GM19438 (cell line): Measurements from ENCODE around the gene ABI3.

Source experiments
- ATAC-seq: cut with Tn5 transposase; IDR thresholded peaks from one replicate; pipeline ENCODE4 v1.9.1; 2021; ENCODE audit warnings: low read depth; ENCODE audit not compliant: unreplicated experiment

ABI3 gene

GRCh38 chr17:49224198-49224996 lies 13.9 kb downstream of the ABI3 start:
- ATAC-seq, result no peak

GRCh38 chr17:49224997-49225337 lies 14.5 kb downstream of the ABI3 start:
- no peak for ATAC-seq

- no peak for ATAC-seq
Observed at GRCh38 chr17:49225554-49226236, 15.2 kb downstream of the ABI3 start.

GRCh38 chr17:49226771-49227435 lies 16.4 kb downstream of the ABI3 start:
- ATAC-seq, result no peak

GRCh38 chr17:49227436-49228261 lies 17.1 kb downstream of the ABI3 start:
- ATAC-seq, result no peak

- ATAC-seq, result no peak
Observed at GRCh38 chr17:49229076-49229804, 18.7 kb downstream of the ABI3 start.

GRCh38 chr17:49229805-49230600 lies 19.5 kb downstream of the ABI3 start:
- peak; percentile 13 for ATAC-seq

- peak; percentile 87 for ATAC-seq
Observed at GRCh38 chr17:49230636-49231562, 20.4 kb downstream of the ABI3 start, which contains the start of gene PHOSPHO1. TSS of gene PHOSPHO1 (minus strand) at chr17:49230787. CDS start at chr17:49226691, 4,096 bp downstream.

GRCh38 chr17:49231563-49231894 lies 21.0 kb downstream of the ABI3 start:
- no peak for ATAC-seq

- ATAC-seq, result no peak
Observed at GRCh38 chr17:49234509-49235080, 24.1 kb downstream of the ABI3 start.

- no peak for ATAC-seq
Observed at GRCh38 chr17:49235896-49236295, 25.4 kb downstream of the ABI3 start.

GRCh38 chr17:49239963-49240362 lies 29.5 kb downstream of the ABI3 start:
- ATAC-seq, result no peak

- no peak for ATAC-seq
Observed at GRCh38 chr17:49240619-49241018, 30.1 kb downstream of the ABI3 start.

- no peak for ATAC-seq
Observed at GRCh38 chr17:49241040-49241439, 30.5 kb downstream of the ABI3 start.

GRCh38 chr17:49241692-49242397 lies 31.3 kb downstream of the ABI3 start:
- no peak for ATAC-seq

- ATAC-seq, result no peak
Observed at GRCh38 chr17:49242813-49243212, 32.3 kb downstream of the ABI3 start.

- ATAC-seq, result no peak
Observed at GRCh38 chr17:49244839-49245238, 34.3 kb downstream of the ABI3 start.
